ENCODE data around the gene DNAJC30. TPM values are rescaled to one million over a fixed set of nuclear protein-coding genes. Genes with fewer than 3 reads are reported as not detected.

The DNAJC30 gene
- total RNA-seq, 1 experiment from 2014 or later, result 6.8 TPM

DNA sequence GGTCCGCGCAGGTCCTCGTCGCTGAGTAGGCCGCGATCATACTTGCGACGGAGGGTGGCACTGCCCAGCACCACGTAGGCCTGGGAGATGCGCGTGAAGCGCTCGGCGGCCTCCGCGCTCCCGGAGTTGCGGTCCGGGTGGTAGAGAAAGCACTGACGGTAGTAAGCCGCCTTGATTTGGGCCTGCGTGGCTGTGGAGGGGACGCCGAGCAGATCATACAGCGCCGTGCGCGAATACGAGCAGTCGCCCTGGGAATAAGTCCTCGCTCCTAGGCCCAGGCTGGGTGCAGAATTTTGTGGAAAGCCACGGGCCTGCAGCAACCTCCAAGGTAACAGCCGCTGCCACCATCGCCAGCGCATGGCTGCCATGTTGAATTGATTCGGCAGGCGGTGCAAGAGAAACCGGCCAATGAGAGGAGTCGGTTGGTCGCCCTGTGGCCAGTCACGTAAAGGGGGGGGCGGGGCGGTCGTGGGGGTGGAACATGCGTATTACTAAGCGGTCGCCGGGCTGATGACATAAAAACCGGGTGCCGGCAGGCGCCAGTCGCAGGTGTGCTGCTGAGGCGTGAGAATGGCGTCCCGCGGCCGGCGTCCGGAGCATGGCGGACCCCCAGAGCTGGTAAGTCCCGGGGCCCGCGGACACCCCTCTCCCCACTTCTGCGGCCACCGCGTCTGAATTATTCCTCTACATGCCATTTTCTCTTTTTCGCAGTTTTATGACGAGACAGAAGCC lies at the start of gene DNAJC30, which contains the start of gene BUD23 (continued):
- TF ChIP-seq, protein P1, sequence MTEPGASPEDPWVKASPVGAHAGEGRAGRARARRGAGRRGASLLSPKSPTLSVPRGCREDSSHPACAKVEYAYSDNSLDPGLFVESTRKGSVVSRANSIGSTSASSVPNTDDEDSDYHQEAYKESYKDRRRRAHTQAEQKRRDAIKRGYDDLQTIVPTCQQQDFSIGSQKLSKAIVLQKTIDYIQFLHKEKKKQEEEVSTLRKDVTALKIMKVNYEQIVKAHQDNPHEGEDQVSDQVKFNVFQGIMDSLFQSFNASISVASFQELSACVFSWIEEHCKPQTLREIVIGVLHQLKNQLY (CRISPR knock-in tag; IDR thresholded peaks at IDR 0.05), result no peak

DNA sequence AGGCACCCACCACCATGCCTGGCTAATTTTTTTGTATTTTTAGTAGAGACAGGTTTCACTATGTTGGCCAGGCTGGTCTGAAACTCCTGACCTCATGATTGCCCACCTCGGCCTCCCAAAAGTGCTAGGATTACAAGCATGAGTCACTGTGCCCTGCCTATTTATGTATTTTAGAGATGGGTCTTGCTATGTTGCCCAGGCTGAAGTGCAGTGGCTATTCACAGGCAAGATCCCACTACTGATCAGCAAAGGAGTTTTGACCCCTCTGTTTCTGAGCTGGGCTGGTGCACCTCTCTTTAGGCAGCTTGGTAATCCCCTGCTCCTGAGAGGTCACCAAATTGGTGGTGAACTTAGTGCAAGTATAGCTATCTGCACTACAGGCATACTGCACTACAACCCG lies 49.1 kb upstream of the DNAJC30 start:
- ChIA-PET POLR2A (interaction anchor here (0.6 to 0.7 kb wide), 4 partner anchors 28 to 123 kb away, joined by 3 to 4 read pairs (median 3); no protein-coding TSS in a partner anchor), CTCF (interaction anchor here (0.6 to 4.0 kb wide), 4 partner anchors 28 to 125 kb away, joined by 3 to 35 read pairs (median 4); no protein-coding TSS in a partner anchor)
- DNase-seq (ENCODE audit: low spot score) (no peak), ATAC-seq (no peak)
- Mint-ChIP-seq H3K36me3 (peaks cover 11% of the 10 kb centered on the region), H3K9me3 (peaks cover 3% of the 10 kb centered on the region), H3K4me1 (peaks cover 17% of the 10 kb centered on the region), H3K27me3 (ENCODE audit: low read depth) (no peaks in the 10 kb centered on the region), H3K27ac (no peak overlapping the region), H3K4me3 (no peak overlapping the region)
- TF ChIP-seq ZNF121 (CRISPR knock-in tag; IDR thresholded peaks at IDR 0.05) (peak; percentile 43; the same call in 1 of the 2 replicates), IRF2 (CRISPR knock-in tag; IDR thresholded peaks at IDR 0.05; ENCODE audit: borderline replicate concordance, low read depth) (no peak)

DNA sequence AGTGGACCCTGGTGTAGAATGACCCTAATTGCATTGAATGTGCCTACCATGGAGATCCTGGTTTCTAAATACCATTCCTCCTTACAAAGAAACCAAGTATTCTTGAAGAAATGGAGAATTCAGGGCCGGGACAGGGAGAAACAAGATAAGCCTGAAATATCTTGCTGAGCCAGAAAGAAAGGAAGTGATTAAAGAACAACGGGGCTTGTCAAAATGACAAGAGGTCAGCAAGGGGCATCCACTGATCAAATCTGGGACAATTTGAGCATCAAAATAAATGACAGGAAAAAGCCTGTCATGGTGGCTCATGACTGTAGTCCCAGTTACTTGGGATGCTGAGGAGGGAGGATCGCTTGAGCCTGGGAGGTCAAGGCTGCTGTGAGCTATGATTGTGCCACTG lies 47.2 kb upstream of the DNAJC30 start:
- Mint-ChIP-seq H3K27ac (peak overlapping the region; percentile 0; the same call in 1 of the 2 replicates), H3K4me1 (peaks cover 17% of the 10 kb centered on the region), H3K4me3 (no peak overlapping the region), H3K9me3 (peaks cover 3% of the 10 kb centered on the region), H3K36me3 (no peaks in the 10 kb centered on the region), H3K27me3 (ENCODE audit: low read depth) (no peaks in the 10 kb centered on the region)
- TF ChIP-seq, protein P2, sequence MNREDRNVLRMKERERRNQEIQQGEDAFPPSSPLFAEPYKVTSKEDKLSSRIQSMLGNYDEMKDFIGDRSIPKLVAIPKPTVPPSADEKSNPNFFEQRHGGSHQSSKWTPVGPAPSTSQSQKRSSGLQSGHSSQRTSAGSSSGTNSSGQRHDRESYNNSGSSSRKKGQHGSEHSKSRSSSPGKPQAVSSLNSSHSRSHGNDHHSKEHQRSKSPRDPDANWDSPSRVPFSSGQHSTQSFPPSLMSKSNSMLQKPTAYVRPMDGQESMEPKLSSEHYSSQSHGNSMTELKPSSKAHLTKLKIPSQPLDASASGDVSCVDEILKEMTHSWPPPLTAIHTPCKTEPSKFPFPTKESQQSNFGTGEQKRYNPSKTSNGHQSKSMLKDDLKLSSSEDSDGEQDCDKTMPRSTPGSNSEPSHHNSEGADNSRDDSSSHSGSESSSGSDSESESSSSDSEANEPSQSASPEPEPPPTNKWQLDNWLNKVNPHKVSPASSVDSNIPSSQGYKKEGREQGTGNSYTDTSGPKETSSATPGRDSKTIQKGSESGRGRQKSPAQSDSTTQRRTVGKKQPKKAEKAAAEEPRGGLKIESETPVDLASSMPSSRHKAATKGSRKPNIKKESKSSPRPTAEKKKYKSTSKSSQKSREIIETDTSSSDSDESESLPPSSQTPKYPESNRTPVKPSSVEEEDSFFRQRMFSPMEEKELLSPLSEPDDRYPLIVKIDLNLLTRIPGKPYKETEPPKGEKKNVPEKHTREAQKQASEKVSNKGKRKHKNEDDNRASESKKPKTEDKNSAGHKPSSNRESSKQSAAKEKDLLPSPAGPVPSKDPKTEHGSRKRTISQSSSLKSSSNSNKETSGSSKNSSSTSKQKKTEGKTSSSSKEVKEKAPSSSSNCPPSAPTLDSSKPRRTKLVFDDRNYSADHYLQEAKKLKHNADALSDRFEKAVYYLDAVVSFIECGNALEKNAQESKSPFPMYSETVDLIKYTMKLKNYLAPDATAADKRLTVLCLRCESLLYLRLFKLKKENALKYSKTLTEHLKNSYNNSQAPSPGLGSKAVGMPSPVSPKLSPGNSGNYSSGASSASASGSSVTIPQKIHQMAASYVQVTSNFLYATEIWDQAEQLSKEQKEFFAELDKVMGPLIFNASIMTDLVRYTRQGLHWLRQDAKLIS (CRISPR knock-in tag; IDR thresholded peaks at IDR 0.05; ENCODE audit: borderline replicate concordance), result no peak
- TF ChIP-seq GABPB1 (CRISPR knock-in tag; IDR thresholded peaks at IDR 0.05), result no peak
- no peak for TF ChIP-seq OVOL2 (CRISPR knock-in tag; IDR thresholded peaks at IDR 0.05; ENCODE audit: borderline replicate concordance)
- TF ChIP-seq, protein P3, sequence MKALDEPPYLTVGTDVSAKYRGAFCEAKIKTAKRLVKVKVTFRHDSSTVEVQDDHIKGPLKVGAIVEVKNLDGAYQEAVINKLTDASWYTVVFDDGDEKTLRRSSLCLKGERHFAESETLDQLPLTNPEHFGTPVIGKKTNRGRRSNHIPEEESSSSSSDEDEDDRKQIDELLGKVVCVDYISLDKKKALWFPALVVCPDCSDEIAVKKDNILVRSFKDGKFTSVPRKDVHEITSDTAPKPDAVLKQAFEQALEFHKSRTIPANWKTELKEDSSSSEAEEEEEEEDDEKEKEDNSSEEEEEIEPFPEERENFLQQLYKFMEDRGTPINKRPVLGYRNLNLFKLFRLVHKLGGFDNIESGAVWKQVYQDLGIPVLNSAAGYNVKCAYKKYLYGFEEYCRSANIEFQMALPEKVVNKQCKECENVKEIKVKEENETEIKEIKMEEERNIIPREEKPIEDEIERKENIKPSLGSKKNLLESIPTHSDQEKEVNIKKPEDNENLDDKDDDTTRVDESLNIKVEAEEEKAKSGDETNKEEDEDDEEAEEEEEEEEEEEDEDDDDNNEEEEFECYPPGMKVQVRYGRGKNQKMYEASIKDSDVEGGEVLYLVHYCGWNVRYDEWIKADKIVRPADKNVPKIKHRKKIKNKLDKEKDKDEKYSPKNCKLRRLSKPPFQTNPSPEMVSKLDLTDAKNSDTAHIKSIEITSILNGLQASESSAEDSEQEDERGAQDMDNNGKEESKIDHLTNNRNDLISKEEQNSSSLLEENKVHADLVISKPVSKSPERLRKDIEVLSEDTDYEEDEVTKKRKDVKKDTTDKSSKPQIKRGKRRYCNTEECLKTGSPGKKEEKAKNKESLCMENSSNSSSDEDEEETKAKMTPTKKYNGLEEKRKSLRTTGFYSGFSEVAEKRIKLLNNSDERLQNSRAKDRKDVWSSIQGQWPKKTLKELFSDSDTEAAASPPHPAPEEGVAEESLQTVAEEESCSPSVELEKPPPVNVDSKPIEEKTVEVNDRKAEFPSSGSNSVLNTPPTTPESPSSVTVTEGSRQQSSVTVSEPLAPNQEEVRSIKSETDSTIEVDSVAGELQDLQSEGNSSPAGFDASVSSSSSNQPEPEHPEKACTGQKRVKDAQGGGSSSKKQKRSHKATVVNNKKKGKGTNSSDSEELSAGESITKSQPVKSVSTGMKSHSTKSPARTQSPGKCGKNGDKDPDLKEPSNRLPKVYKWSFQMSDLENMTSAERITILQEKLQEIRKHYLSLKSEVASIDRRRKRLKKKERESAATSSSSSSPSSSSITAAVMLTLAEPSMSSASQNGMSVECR (CRISPR knock-in tag; IDR thresholded peaks at IDR 0.05; ENCODE audit: borderline replicate concordance), result no peak
- TF ChIP-seq ZNF416 (CRISPR knock-in tag; IDR thresholded peaks at IDR 0.05), result no peak
- no peak for TF ChIP-seq ELF4 (CRISPR knock-in tag; IDR thresholded peaks at IDR 0.05; ENCODE audit: low read depth)
- TF ChIP-seq JAZF1 (CRISPR knock-in tag; IDR thresholded peaks at IDR 0.05), result no peak
- no peak for TF ChIP-seq CREM (CRISPR knock-in tag; IDR thresholded peaks at IDR 0.05)
- ChIA-PET POLR2A (no interaction called here), CTCF (interaction anchor here (0.9 kb wide), 1 partner anchor 124 kb away, joined by 4 read pairs; no protein-coding TSS in a partner anchor)
- ATAC-seq (no peak), DNase-seq (ENCODE audit: low spot score) (no peak)
